Adrenal gland (tissue), 12 donors: ENCODE results near the gene WWOX. TPM values are rescaled to one million over a fixed set of nuclear protein-coding genes. Genes with fewer than 3 reads are reported as not detected.

Source experiments
- DNase-seq, 7 donors: peaks; one replicate each; pipeline ENCODE4 v3.0.0-alpha.2; 2019 to 2020
- H3K27ac ChIP-seq, 5 donors: fragments of 200-600 bp; sonication (generic) in 4 of 5; 1 replicate in 3 of 5; 2 replicates in 2 of 5; pipeline versions ENCODE4 v1.5.1 to v1.8.0; 2016 to 2020; ENCODE audit warnings: mild to moderate bottlenecking in 1 of 5
- H3K27me3 ChIP-seq: fragments of 200-600 bp; 2 replicates; pipeline ENCODE4 v1.8.0; 2021
- H3K36me3 ChIP-seq, 2 donors: fragments of 200-600 bp; replicated peaks in 1 of 2; 1 replicate in 1 of 2; 2 replicates in 1 of 2; pipeline versions ENCODE4 v1.5.1 to v1.8.0; 2018 to 2022
- H3K4me1 ChIP-seq, 2 donors: fragments of 200-600 bp; replicated peaks in 1 of 2; 1 replicate in 1 of 2; 2 replicates in 1 of 2; pipeline versions ENCODE4 v1.5.1 to v1.8.0; 2018 to 2021
- H3K4me3 ChIP-seq, 4 donors: fragments of 200-600 bp; sonication (generic) in 3 of 4; one replicate each; pipeline ENCODE4 v1.5.1; 2016 to 2018
- H3K9me3 ChIP-seq, 3 donors: fragments of 200-600 bp; sonication (generic) in 1 of 3; replicated peaks in 1 of 3; 1 replicate in 2 of 3; 2 replicates in 1 of 3; pipeline versions ENCODE4 v1.5.1 to v1.8.0; 2016 to 2021
- CTCF ChIP-seq, 6 experiments: fragments of 450-650 bp in 4 of 6; fragments of 200-600 bp in 2 of 6; sonication (generic) in 1 of 6; IDR thresholded peaks; 1 replicate in 5 of 6; 2 replicates in 1 of 6; pipeline versions ENCODE4 v1.5.1 to v1.8.0; 2016 to 2021; ENCODE audit warnings: antibody characterized with exemption in 6 of 6, mild to moderate bottlenecking in 2 of 6, moderate library complexity in 1 of 6
- POLR2A ChIP-seq, 2 donors: fragments of 450-650 bp; IDR thresholded peaks; one replicate each; pipeline ENCODE4 v1.6.1; 2017; ENCODE audit warnings: antibody characterized with exemption in 2 of 2, mild to moderate bottlenecking in 2 of 2, moderate library complexity in 1 of 2
- WGBS, 4 donors: extraction: QIAGEN DNeasy Blood & Tissue Kit in 2 of 4; methylation state at CpG; one replicate each; pipeline versions ENCODE4 v1.1.5 to v1.1.7; 2013 to 2017; 5-methylcytosine and 5-hydroxymethylcytosine counted together
- intact Hi-C, 2 donors: fragments of 100-400 bp; cut with DNase I; formaldehyde crosslinking; loops; one replicate each; pipeline versions ENCODE4 v1.14.1 to v1.15.0; 2022 to 2023
- polyA plus RNA-seq, 3 donors: library from polyadenylated mRNA; stranded (reverse); fragments of 200-250 nt in 2 of 3; fragments of 350-450 nt in 1 of 3; fragmentation: Illumina TruSeq in 1 of 3; extraction: RNeasy Lipid Tissue Mini Kit (QIAGEN cat#74804) in 1 of 3; gene quantifications; one replicate each; pipeline ENCODE4 v1.2.3, GENCODE V29; 2013 to 2014
- total RNA-seq, 9 donors: library from RNA; depleted of rRNA in 4 of 9; stranded (reverse); fragments of >200 nt in 4 of 9; fragments of 120-200 nt in 1 of 9; fragmentation: NEBNext Ultra II Directional in 1 of 9; extraction: Animal tissue kit (Norgen Biotek cat#: 25700) in 1 of 9; gene quantifications; one replicate each; pipeline versions ENCODE4 v1.1.0 to v1.2.4, GENCODE V29; 2013 to 2023
- donor health status: healthy with polysubstance abuse.
- donor health status: Bipolar disorder and iron deficiency.
- donor health status: DM: yes; HTN: yes; CAD: no.
- donor health status: DM: no; HTN: no; CAD: no.
- donor health status: DM: no; HTN: no; CAD: no.
- donor health status: DM: yes; HTN: yes; CAD: no.

The WWOX gene
- total and polyA plus RNA-seq, 12 donors, result 11.8 to 74.6 (median 20.5) TPM

GRCh38 chr16:79134300-79134699 is 1034.8 kb downstream of the WWOX start:
- Histone ChIP-seq H3K27ac (no peak overlapping the region), H3K9me3 (no peaks in the 10 kb centered on the region), H3K4me3 (no peak overlapping the region), H3K36me3 (no peaks in the 10 kb centered on the region), H3K27me3 (no peaks in the 10 kb centered on the region), H3K4me1 (no peaks in the 10 kb centered on the region)
- 50 to 63% (median 54%) methylated on average over 5 of the region's 5 CpGs for WGBS, 4 donors
- DNase-seq, result no peak
- no peak for TF ChIP-seq CTCF (IDR thresholded peaks at IDR 0.05)
- no peak for TF ChIP-seq POLR2A (IDR thresholded peaks at IDR 0.05)
- intact Hi-C loops, result no loop called here

GRCh38 chr16:79136955-79137354 is 1037.5 kb downstream of the WWOX start:
- Histone ChIP-seq H3K27me3 (no peaks in the 10 kb centered on the region), H3K36me3 (no peaks in the 10 kb centered on the region), H3K27ac (no peak overlapping the region), H3K9me3 (no peaks in the 10 kb centered on the region), H3K4me3 (no peak overlapping the region), H3K4me1 (no peaks in the 10 kb centered on the region)
- TF ChIP-seq CTCF (IDR thresholded peaks at IDR 0.05) (no peak), POLR2A (IDR thresholded peaks at IDR 0.05) (no peak)
- DNase-seq, result no peak
- intact Hi-C loops, result no loop called here
- 81 to 86% (median 83%) methylated on average over 7 of the region's 7 CpGs for WGBS, 4 donors

GRCh38 chr16:79137426-79137939 is 1038.0 kb downstream of the WWOX start:
- H3K36me3 ChIP-seq, result no peaks in the 10 kb centered on the region
- no peak overlapping the region for H3K27ac ChIP-seq
- intact Hi-C loops, result no loop called here
- H3K4me1 ChIP-seq, result no peaks in the 10 kb centered on the region
- no peak overlapping the region for H3K4me3 ChIP-seq
- no peak for TF ChIP-seq CTCF (IDR thresholded peaks at IDR 0.05)
- TF ChIP-seq POLR2A (IDR thresholded peaks at IDR 0.05), result no peak
- H3K27me3 ChIP-seq, result no peaks in the 10 kb centered on the region
- no peak for DNase-seq
- WGBS, 4 donors, result 61 to 72% (median 64%) methylated on average over 6 of the region's 6 CpGs
- no peaks in the 10 kb centered on the region for H3K9me3 ChIP-seq

DNA sequence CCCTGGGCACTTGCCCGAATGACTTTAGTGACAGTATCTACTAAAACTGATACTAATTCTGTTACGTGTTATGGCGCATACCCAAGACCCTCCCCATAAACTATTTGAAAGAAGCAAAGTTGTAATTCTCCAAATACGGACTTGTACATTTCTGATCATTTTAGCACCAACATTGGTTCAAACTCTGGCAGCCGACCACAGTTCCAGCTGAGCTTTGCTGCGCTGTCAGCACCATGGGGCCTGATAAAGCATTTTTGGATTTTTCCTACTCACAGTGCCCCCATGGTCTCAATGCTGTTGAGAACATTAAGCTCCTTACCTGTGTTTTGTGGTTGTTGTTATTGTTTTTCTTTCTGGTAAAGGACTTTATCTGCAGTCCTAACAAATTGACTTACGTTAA is 1040.3 kb downstream of the WWOX start:
- Histone ChIP-seq H3K9me3 (no peaks in the 10 kb centered on the region), H3K36me3 (no peaks in the 10 kb centered on the region), H3K27ac (no peak overlapping the region), H3K4me3 (no peak overlapping the region), H3K4me1 (no peaks in the 10 kb centered on the region), H3K27me3 (no peaks in the 10 kb centered on the region)
- intact Hi-C loops, result no loop called here
- no peak for TF ChIP-seq CTCF (IDR thresholded peaks at IDR 0.05)
- 87 to 92% (median 91%) methylated on average over 7 of the region's 7 CpGs for WGBS, 4 donors
- DNase-seq, result no peak
